Astrocyte (in vitro differentiated cells and primary cell): ENCODE results near the gene RPS6KA2. TPM values are rescaled to one million over a fixed set of nuclear protein-coding genes. Genes with fewer than 3 reads are reported as not detected.

Experiments
- DNase-seq: peaks from one replicate; pipeline ENCODE4 v3.0.0-alpha.2; 2010; ENCODE audit warnings: low read depth
- FAIRE-seq: peaks from 2 replicates; lab custom pipeline; 2011; peaks lifted over from hg19 to GRCh38; lab: Jason Lieb, UNC
- H2AFZ ChIP-seq: 2 replicates; pipeline ENCODE4 v1.6.0; 2012; ENCODE audit warnings: low read depth, low read length, inconsistent platforms
- H3K27ac ChIP-seq: 2 replicates; pipeline ENCODE4 v1.5.1; 2011; ENCODE audit warnings: low read depth, low read length, inconsistent platforms
- H3K27me3 ChIP-seq: 2 replicates; pipeline ENCODE4 v1.6.0; 2011; ENCODE audit warnings: low read length, inconsistent platforms; ENCODE audit not compliant: insufficient read depth
- H3K36me3 ChIP-seq: 2 replicates; pipeline ENCODE4 v1.5.1; 2011; ENCODE audit warnings: low read length, inconsistent platforms; ENCODE audit not compliant: insufficient read depth
- H3K4me1 ChIP-seq: 2 replicates; pipeline ENCODE4 v1.5.1; 2011; ENCODE audit warnings: low read length, inconsistent platforms; ENCODE audit not compliant: insufficient read depth
- H3K4me2 ChIP-seq: 2 replicates; pipeline ENCODE4 v1.6.0; 2012; ENCODE audit warnings: low read length, inconsistent platforms
- H3K4me3 ChIP-seq: 2 replicates; pipeline ENCODE4 v1.5.1; 2011; ENCODE audit warnings: low read depth, mild to moderate bottlenecking, low read length, inconsistent platforms; ENCODE audit not compliant: insufficient read depth
- H3K79me2 ChIP-seq: 2 replicates; pipeline ENCODE4 v1.6.0; 2012; ENCODE audit warnings: mild to moderate bottlenecking, low read length, inconsistent platforms; ENCODE audit not compliant: insufficient read depth
- H3K9ac ChIP-seq: 2 replicates; pipeline ENCODE4 v1.6.0; 2012; ENCODE audit warnings: mild to moderate bottlenecking, low read length, inconsistent platforms
- H3K9me3 ChIP-seq: 2 replicates; pipeline ENCODE4 v1.5.1; 2012; ENCODE audit warnings: low read depth, mild to moderate bottlenecking, low read length, inconsistent platforms; ENCODE audit not compliant: insufficient read depth
- H4K20me1 ChIP-seq: 2 replicates; pipeline ENCODE4 v1.6.0; 2012; ENCODE audit warnings: low read length, inconsistent platforms; ENCODE audit not compliant: insufficient read depth
- H3K27ac Mint-ChIP-seq: one replicate; pipeline ENCODE4 v1.8.0; 2021; ENCODE audit warnings: mild to moderate bottlenecking, mixed read lengths; ENCODE audit not compliant: unreplicated experiment
- H3K27me3 Mint-ChIP-seq: one replicate; pipeline ENCODE4 v1.8.0; 2021; ENCODE audit warnings: low read depth, mixed read lengths; ENCODE audit not compliant: unreplicated experiment
- H3K36me3 Mint-ChIP-seq: one replicate; pipeline ENCODE4 v1.8.0; 2021; ENCODE audit warnings: low read depth, mixed read lengths; ENCODE audit not compliant: unreplicated experiment
- H3K4me1 Mint-ChIP-seq: one replicate; pipeline ENCODE4 v1.8.0; 2021; ENCODE audit warnings: low read depth, mixed read lengths; ENCODE audit not compliant: unreplicated experiment
- H3K4me3 Mint-ChIP-seq: one replicate; pipeline ENCODE4 v1.8.0; 2021; ENCODE audit warnings: mild to moderate bottlenecking, moderate library complexity, mixed read lengths; ENCODE audit not compliant: unreplicated experiment
- H3K9me3 Mint-ChIP-seq: one replicate; pipeline ENCODE4 v1.8.0; 2021; ENCODE audit warnings: mild to moderate bottlenecking, mixed read lengths; ENCODE audit not compliant: unreplicated experiment
- EZH2 ChIP-seq: IDR thresholded peaks from 2 replicates; pipeline ENCODE4 v1.6.1; 2012; ENCODE audit warnings: mild to moderate bottlenecking, low read length, inconsistent platforms; ENCODE audit not compliant: insufficient read depth
- total RNA-seq: library from RNA; stranded (reverse); gene quantifications from 2 replicates; pipeline ENCODE4 v1.2.1, GENCODE V29; 2021
- TF ChIP-seq, protein P1 (sequence below): IDR thresholded peaks from 2 replicates; pipeline ENCODE4 v1.5.1; 2011; ENCODE audit warnings: low read depth, mild to moderate bottlenecking, inconsistent platforms, low read length, moderate library complexity; ENCODE audit not compliant: insufficient read depth

The RPS6KA2 gene
- total RNA-seq, 1 donor from 2014 or later: 33.5 TPM

DNA sequence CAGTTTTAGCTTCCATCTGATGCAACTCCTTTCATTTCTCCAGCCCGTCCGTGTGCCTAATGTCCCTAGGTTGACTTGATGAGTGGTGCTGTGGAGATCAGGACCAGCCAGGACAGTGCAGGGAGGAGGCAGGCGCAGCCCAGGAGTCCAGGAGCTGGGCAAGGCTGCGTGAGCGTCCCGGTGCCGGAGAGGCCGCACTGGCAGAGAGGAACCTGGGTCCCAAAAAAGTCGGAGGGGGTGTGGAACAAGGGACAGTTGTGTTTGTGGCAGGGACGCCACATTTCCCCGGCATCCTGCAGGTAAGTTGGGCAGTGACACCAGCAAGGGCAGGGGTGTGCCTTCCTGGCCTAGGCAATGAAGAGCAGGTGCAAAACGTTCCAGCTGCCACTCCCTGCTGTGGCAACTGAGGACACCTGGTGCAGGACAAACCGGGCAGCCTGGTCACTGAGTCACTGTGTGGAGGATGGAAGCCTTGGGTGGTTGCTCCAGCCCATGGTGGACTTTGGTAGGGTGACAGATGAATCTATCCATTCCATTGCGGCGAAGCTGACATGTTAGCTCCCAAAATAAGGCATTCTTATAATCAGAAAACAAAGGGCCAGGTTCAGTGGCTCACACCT, 93.7 kb downstream of the RPS6KA2 start:
- Mint-ChIP-seq H3K9me3 (peaks cover 3% of the 10 kb centered on the region), H3K27ac (no peak overlapping the region), H3K4me3 (no peak overlapping the region), H3K27me3 (no peaks in the 10 kb centered on the region), H3K4me1 (no peaks in the 10 kb centered on the region), H3K36me3 (peaks cover 30% of the 10 kb centered on the region)
- Histone ChIP-seq H3K4me3 (no peak overlapping the region), H3K4me2 (no peak overlapping the region), H3K4me1 (no peaks in the 10 kb centered on the region), H3K27ac (no peak overlapping the region), H2AFZ (no peak overlapping the region), H3K27me3 (no peaks in the 10 kb centered on the region), H4K20me1 (no peaks in the 10 kb centered on the region), H3K9ac (no peak overlapping the region), H3K36me3 (peaks cover 2% of the 10 kb centered on the region), H3K79me2 (no peaks in the 10 kb centered on the region), H3K9me3 (no peaks in the 10 kb centered on the region)
- TF ChIP-seq EZH2: no peak
- TF ChIP-seq, protein P1, sequence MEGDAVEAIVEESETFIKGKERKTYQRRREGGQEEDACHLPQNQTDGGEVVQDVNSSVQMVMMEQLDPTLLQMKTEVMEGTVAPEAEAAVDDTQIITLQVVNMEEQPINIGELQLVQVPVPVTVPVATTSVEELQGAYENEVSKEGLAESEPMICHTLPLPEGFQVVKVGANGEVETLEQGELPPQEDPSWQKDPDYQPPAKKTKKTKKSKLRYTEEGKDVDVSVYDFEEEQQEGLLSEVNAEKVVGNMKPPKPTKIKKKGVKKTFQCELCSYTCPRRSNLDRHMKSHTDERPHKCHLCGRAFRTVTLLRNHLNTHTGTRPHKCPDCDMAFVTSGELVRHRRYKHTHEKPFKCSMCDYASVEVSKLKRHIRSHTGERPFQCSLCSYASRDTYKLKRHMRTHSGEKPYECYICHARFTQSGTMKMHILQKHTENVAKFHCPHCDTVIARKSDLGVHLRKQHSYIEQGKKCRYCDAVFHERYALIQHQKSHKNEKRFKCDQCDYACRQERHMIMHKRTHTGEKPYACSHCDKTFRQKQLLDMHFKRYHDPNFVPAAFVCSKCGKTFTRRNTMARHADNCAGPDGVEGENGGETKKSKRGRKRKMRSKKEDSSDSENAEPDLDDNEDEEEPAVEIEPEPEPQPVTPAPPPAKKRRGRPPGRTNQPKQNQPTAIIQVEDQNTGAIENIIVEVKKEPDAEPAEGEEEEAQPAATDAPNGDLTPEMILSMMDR: no peak
- no peak for FAIRE-seq
- DNase-seq: no peak

DNA sequence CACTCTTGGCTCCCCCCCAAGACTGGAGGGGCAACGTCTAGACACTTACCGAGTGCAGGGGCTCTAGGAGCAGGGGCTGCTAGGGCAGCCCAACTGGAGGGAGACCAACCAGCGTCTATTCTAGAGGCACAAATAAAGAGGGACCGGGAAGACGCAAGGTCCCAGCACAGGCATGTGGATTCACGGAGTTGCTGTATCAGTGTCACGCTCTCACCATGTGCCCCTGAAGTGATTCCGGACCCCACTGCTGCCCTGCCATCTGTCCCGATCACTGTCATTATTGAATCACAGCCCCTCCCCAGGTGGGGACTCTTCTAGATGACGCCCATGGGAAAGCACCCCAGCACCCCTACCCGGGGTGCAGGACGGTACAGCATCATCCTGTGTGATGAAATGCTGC, 94.7 kb downstream of the RPS6KA2 start:
- no peak overlapping the region for H3K4me3 Mint-ChIP-seq
- no peak for FAIRE-seq

More for the DNA sequence above, 94.7 kb downstream of the RPS6KA2 start:
- peaks cover 7% of the 10 kb centered on the region for H3K4me1 Mint-ChIP-seq
- TF ChIP-seq EZH2: no peak
- TF ChIP-seq, protein P1: no peak
- peaks cover 3% of the 10 kb centered on the region for H3K9me3 Mint-ChIP-seq
- Histone ChIP-seq H3K79me2 (no peaks in the 10 kb centered on the region), H3K9me3 (no peaks in the 10 kb centered on the region), H3K4me3 (no peak overlapping the region), H3K36me3 (no peaks in the 10 kb centered on the region), H4K20me1 (no peaks in the 10 kb centered on the region), H3K4me2 (no peak overlapping the region), H3K9ac (no peak overlapping the region), H3K27ac (no peak overlapping the region), H3K4me1 (no peaks in the 10 kb centered on the region), H3K27me3 (no peaks in the 10 kb centered on the region), H2AFZ (no peak overlapping the region)
- H3K36me3 Mint-ChIP-seq: peaks cover 34% of the 10 kb centered on the region
- no peaks in the 10 kb centered on the region for H3K27me3 Mint-ChIP-seq
- DNase-seq: no peak
- H3K27ac Mint-ChIP-seq: no peak overlapping the region
